ENCODE results near the gene TSPAN15. TPM values are rescaled to one million over a fixed set of nuclear protein-coding genes. Genes with fewer than 3 reads are reported as not detected.

The TSPAN15 gene
- total RNA-seq, 2 experiments from 2014 or later: 2.4 to 3.1 TPM

- no peaks in the 10 kb centered on the region for H3K36me3 ChIP-seq (ENCODE audit: insufficient read depth, low read length)
- peaks cover 10% of the 10 kb centered on the region for H3K4me1 ChIP-seq (ENCODE audit: insufficient read depth, low read length, poor library complexity, severe bottlenecking)
- TF ChIP-seq EZH2phosphoT487 (IDR thresholded peaks at IDR 0.05; ENCODE audit: borderline replicate concordance, low read depth, low read length) (no peak), CTCF (conservative IDR thresholded peaks at IDR 0.05; ENCODE audit: low read length) (no peak)
- CTCF ChIA-PET (ENCODE audit: unreplicated experiment): interaction anchor here (0.6 kb wide), 1 partner anchor 45 kb away, joined by 3 read pairs; no protein-coding TSS in a partner anchor
- H3K79me2 ChIP-seq (ENCODE audit: insufficient read depth, low read depth, low read length): no peaks in the 10 kb centered on the region
- POLR2A ChIA-PET: interaction anchor here (0.5 kb wide), 2 partner anchors 99 to 364 kb away, joined by 3 to 4 read pairs; no protein-coding TSS in a partner anchor
- H3K4me3 ChIP-seq (ENCODE audit: low read depth, low read length, poor library complexity, severe bottlenecking): no peak overlapping the region
- BruUV-seq (replicated peaks): no TSS peak
- intact Hi-C loops (cut with micrococcal nuclease; ENCODE audit: unreplicated experiment): no loop called here
- H2AFZ ChIP-seq (ENCODE audit: low read length): no peak overlapping the region
- H3K27ac ChIP-seq (ENCODE audit: low read depth, low read length, poor library complexity, severe bottlenecking): no peak overlapping the region
- H3K4me2 ChIP-seq (ENCODE audit: low read length): no peak overlapping the region
- no peaks in the 10 kb centered on the region for H3K9me2 ChIP-seq (ENCODE audit: insufficient read depth, low read length)
- H3K9me3 ChIP-seq (ENCODE audit: low read length): no peaks in the 10 kb centered on the region
- H4K20me1 ChIP-seq (ENCODE audit: insufficient read depth, low read length): no peaks in the 10 kb centered on the region
- DNase-seq (ENCODE audit: low spot score): no peak
Measured at GRCh38 chr10:69452676-69453415, 1.6 kb downstream of the TSPAN15 start.

- Histone ChIP-seq H3K36me3 (ENCODE audit: insufficient read depth, low read length) (no peaks in the 10 kb centered on the region), H3K9me3 (ENCODE audit: low read length) (no peaks in the 10 kb centered on the region), H3K4me1 (ENCODE audit: insufficient read depth, low read length, poor library complexity, severe bottlenecking) (peaks cover 10% of the 10 kb centered on the region), H4K20me1 (ENCODE audit: insufficient read depth, low read length) (no peaks in the 10 kb centered on the region), H3K4me3 (ENCODE audit: low read depth, low read length, poor library complexity, severe bottlenecking) (no peak overlapping the region), H3K79me2 (ENCODE audit: insufficient read depth, low read depth, low read length) (no peaks in the 10 kb centered on the region), H3K4me2 (ENCODE audit: low read length) (no peak overlapping the region), H2AFZ (ENCODE audit: low read length) (no peak overlapping the region), H3K27ac (ENCODE audit: low read depth, low read length, poor library complexity, severe bottlenecking) (no peak overlapping the region), H3K9me2 (ENCODE audit: insufficient read depth, low read length) (no peaks in the 10 kb centered on the region)
- ChIA-PET CTCF (ENCODE audit: unreplicated experiment) (no interaction called here), POLR2A (no interaction called here)
- TF ChIP-seq EZH2phosphoT487 (IDR thresholded peaks at IDR 0.05; ENCODE audit: borderline replicate concordance, low read depth, low read length) (no peak), CTCF (conservative IDR thresholded peaks at IDR 0.05; ENCODE audit: low read length) (no peak)
- intact Hi-C loops (cut with micrococcal nuclease; ENCODE audit: unreplicated experiment): no loop called here
- DNase-seq (ENCODE audit: low spot score): no peak
- BruUV-seq (replicated peaks): no TSS peak
Measured at GRCh38 chr10:69453795-69454194, 2.5 kb downstream of the TSPAN15 start.
